ENCODE data around the gene TNIK.

DNA sequence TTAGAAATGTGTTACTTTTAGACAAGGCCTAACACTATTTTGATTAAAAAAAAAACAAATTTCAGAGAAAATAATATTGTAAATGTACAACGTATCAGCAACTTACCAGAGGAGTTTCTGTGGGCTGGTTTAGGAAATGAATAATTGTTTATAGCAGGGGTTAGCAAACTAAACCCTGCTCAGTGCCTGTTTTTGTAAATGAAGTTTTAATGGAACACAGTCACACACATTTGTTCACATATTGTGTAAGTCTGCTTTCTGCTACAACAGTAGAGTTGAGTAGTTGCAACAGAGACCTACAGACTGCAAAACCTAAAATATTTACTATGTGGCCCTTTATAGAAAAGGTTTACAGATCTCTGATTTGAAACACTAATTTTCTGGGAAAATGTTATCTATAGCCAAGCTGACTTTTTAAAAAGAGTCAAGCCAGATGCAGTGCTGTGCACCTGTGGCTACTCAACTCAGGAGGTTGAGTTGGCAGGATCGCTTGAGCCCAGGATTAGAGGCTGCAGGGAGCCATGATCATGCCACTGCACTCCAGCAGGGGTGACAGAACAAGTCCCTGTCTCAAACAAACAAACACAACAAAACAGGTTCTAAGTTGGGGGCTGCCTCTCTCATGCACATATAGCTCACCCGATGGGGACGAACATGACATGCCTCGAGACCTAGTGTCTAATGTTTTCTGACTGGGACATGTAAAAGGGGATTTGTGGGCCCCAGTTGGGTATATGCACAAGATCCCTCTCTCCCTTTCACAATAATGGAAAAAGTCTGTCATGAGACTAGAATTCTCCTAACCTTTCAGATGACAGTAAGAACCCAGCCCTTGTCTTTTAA lies 182.5 kb downstream of the TNIK start:
- TF ChIP-seq, protein P1, sequence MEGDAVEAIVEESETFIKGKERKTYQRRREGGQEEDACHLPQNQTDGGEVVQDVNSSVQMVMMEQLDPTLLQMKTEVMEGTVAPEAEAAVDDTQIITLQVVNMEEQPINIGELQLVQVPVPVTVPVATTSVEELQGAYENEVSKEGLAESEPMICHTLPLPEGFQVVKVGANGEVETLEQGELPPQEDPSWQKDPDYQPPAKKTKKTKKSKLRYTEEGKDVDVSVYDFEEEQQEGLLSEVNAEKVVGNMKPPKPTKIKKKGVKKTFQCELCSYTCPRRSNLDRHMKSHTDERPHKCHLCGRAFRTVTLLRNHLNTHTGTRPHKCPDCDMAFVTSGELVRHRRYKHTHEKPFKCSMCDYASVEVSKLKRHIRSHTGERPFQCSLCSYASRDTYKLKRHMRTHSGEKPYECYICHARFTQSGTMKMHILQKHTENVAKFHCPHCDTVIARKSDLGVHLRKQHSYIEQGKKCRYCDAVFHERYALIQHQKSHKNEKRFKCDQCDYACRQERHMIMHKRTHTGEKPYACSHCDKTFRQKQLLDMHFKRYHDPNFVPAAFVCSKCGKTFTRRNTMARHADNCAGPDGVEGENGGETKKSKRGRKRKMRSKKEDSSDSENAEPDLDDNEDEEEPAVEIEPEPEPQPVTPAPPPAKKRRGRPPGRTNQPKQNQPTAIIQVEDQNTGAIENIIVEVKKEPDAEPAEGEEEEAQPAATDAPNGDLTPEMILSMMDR (IDR thresholded peaks at IDR 0.05; ENCODE audit: low read length): no peak
- no peak for TF ChIP-seq EZH2 (IDR thresholded peaks at IDR 0.05; ENCODE audit: borderline replicate concordance, low read length)

Data from OCI-LY1 (cell line).